HG02973 (cell line): Measurements from ENCODE around the gene RANGAP1.
"Not testable (repeated sequence)": the region's sequence is repeated elsewhere in the genome, so short reads cannot be mapped to it uniquely, and the experiment has no call there.

Experiments
- ATAC-seq: cut with Tn5 transposase; IDR thresholded peaks from one replicate; pipeline ENCODE4 v1.9.1; 2021; ENCODE audit warnings: moderate library complexity; ENCODE audit not compliant: unreplicated experiment

The RANGAP1 gene

GRCh38 chr22:41301085-41302020, 15.4 kb upstream of the RANGAP1 start, which contains the start of gene ZC3H7B:
Gene ZC3H7B, plus strand, starts transcription at chr22:41301525. Its CDS starts 19,136 bp downstream, at chr22:41320661.
- ATAC-seq = peak; percentile 93

GRCh38 chr22:41300661-41301060, 14.7 kb upstream of the RANGAP1 start:
- ATAC-seq = no peak

- no peak for ATAC-seq
Measured at GRCh38 chr22:41296826-41297667, 11.1 kb upstream of the RANGAP1 start.

- not testable (repeated sequence) for ATAC-seq
Measured at GRCh38 chr22:41294816-41295215, 8.8 kb upstream of the RANGAP1 start.

- no peak for ATAC-seq
Measured at GRCh38 chr22:41290262-41291221, 4.6 kb upstream of the RANGAP1 start.

- ATAC-seq = no peak
Measured at GRCh38 chr22:41289671-41290070, 3.7 kb upstream of the RANGAP1 start.

- ATAC-seq = no peak
Measured at GRCh38 chr22:41288245-41288946, 2.4 kb upstream of the RANGAP1 start.

GRCh38 chr22:41286639-41287091, 678 bp upstream of the RANGAP1 start:
- peak; percentile 10 for ATAC-seq

GRCh38 chr22:41285441-41285819, 557 bp downstream of the RANGAP1 start:
- ATAC-seq = peak; percentile 20

- no peak for ATAC-seq
Measured at GRCh38 chr22:41284465-41284864, 1.5 kb downstream of the RANGAP1 start.

- ATAC-seq = no peak
Measured at GRCh38 chr22:41280854-41281253, 5.1 kb downstream of the RANGAP1 start.

- ATAC-seq = no peak
Measured at GRCh38 chr22:41280065-41280464, 5.9 kb downstream of the RANGAP1 start.

GRCh38 chr22:41274856-41275255, 11.1 kb downstream of the RANGAP1 start:
- no peak for ATAC-seq

GRCh38 chr22:41273128-41273527, 12.9 kb downstream of the RANGAP1 start:
- ATAC-seq = no peak

GRCh38 chr22:41271787-41272186, 14.2 kb downstream of the RANGAP1 start:
- no peak for ATAC-seq

GRCh38 chr22:41267958-41268357, 18.0 kb downstream of the RANGAP1 start:
- ATAC-seq = no peak

- no peak for ATAC-seq
Measured at GRCh38 chr22:41264408-41264941, 21.5 kb downstream of the RANGAP1 start.

- ATAC-seq = no peak
Measured at GRCh38 chr22:41263704-41264103, 22.3 kb downstream of the RANGAP1 start.

GRCh38 chr22:41262250-41262765, 23.7 kb downstream of the RANGAP1 start:
- ATAC-seq = no peak
